Endodermal cell (in vitro differentiated cells): ENCODE data around the gene ZNF619. TPM values are rescaled to one million over a fixed set of nuclear protein-coding genes. Genes with fewer than 3 reads are reported as not detected.
"Not testable (repeated sequence)": the region's sequence is repeated elsewhere in the genome, so short reads cannot be mapped to it uniquely, and the experiment has no call there.

ENCODE experiments used
- DNase-seq: peaks from one replicate; pipeline ENCODE4 v3.0.0-alpha.2; 2017
- H3K27ac ChIP-seq: 2 replicates; pipeline ENCODE4 v1.5.1; 2013; ENCODE audit warnings: mild to moderate bottlenecking, low read depth, low read length, moderate library complexity
- H3K27me3 ChIP-seq: 2 replicates; pipeline ENCODE4 v1.6.1; 2013; ENCODE audit warnings: mild to moderate bottlenecking, low read length, moderate library complexity; ENCODE audit not compliant: insufficient read depth, control insufficient read depth, poor library complexity, severe bottlenecking
- H3K36me3 ChIP-seq: 2 replicates; pipeline ENCODE4 v1.7.0; 2013; ENCODE audit warnings: mild to moderate bottlenecking, low read length, moderate library complexity; ENCODE audit not compliant: control insufficient read depth, insufficient read depth
- H3K4me1 ChIP-seq: one replicate; pipeline ENCODE4 v1.7.0; 2013; ENCODE audit warnings: low read length; ENCODE audit not compliant: control insufficient read depth, insufficient read depth
- H3K4me3 ChIP-seq: 2 replicates; pipeline ENCODE4 v1.5.1; 2013; ENCODE audit warnings: mild to moderate bottlenecking, low read length, moderate library complexity
- H3K9ac ChIP-seq: 2 replicates; pipeline ENCODE4 v1.6.1; 2013; ENCODE audit warnings: mild to moderate bottlenecking, low read length, moderate library complexity; ENCODE audit not compliant: poor library complexity, severe bottlenecking; ENCODE audit errors: extremely low read depth
- H3K9me3 ChIP-seq: 2 replicates; pipeline ENCODE4 v1.6.1; 2013; ENCODE audit warnings: mild to moderate bottlenecking, low read length, moderate library complexity; ENCODE audit not compliant: control insufficient read depth
- H3K27ac Mint-ChIP-seq: 2 replicates; pipeline ENCODE4 v1.8.0; 2020; ENCODE audit warnings: mixed read lengths
- H3K27me3 Mint-ChIP-seq: 2 replicates; pipeline ENCODE4 v1.8.0; 2021; ENCODE audit warnings: mild to moderate bottlenecking, mixed read lengths; ENCODE audit not compliant: insufficient read depth
- H3K36me3 Mint-ChIP-seq: 2 replicates; pipeline ENCODE4 v1.8.0; 2020; ENCODE audit warnings: low read depth, mixed read lengths
- H3K4me1 Mint-ChIP-seq: 2 replicates; pipeline ENCODE4 v1.8.0; 2020; ENCODE audit warnings: mixed read lengths
- H3K4me3 Mint-ChIP-seq: 2 replicates; pipeline ENCODE4 v1.8.0; 2020; ENCODE audit warnings: mild to moderate bottlenecking, moderate library complexity, mixed read lengths
- H3K9me3 Mint-ChIP-seq: 2 replicates; pipeline ENCODE4 v1.8.0; 2020; ENCODE audit warnings: mild to moderate bottlenecking, mixed read lengths
- WGBS, 2 experiments: methylation state at CpG; one replicate each; pipeline versions ENCODE4 v1.1.5 to v1.1.7; 2013; ENCODE audit warnings: missing lambda C conversion rate in 2 of 2, mixed read lengths in 1 of 2; ENCODE audit not compliant: insufficient coverage in 1 of 2, insufficient read length in 1 of 2; 5-methylcytosine and 5-hydroxymethylcytosine counted together
- total RNA-seq, 2 donors: library from RNA; stranded (reverse); fragmentation: NEBNext Ultra II Directional in 1 of 2; extraction: Animal tissue kit (Norgen Biotek cat#: 25700) in 1 of 2; gene quantifications; 2 replicates in 1 of 2; 3 replicates in 1 of 2; pipeline ENCODE4 v1.2.1, GENCODE V29; 2021
- TF ChIP-seq, protein P1 (sequence below): fragments of 200-600 bp; sonication (generic); conservative IDR thresholded peaks from 2 replicates; pipeline ENCODE4 v1.5.0; 2021; ENCODE audit warnings: antibody characterized with exemption, mild to moderate bottlenecking

Gene ZNF619
- total RNA-seq, 2 donors from 2014 or later: 6.9 to 13.7 TPM

DNA sequence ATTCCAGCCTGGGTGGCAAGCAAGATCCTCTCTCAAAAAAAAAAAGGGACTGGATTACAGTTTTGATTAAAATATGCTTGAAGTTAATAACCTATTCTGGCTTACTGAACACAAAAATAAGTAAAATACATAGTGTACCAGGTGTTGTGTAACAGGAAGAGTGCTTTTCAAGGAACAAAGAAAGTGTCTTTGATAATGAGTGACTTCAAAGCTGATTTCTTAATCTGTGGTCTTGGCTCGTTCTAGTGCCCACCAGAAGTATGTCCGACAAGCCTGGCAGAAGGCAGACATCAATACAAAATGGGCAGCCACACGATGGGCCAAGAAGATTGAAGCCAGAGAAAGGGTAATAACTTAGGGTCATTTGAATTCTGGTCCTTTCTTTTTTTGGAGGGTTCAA, 15.8 kb upstream of the ZNF619 start:
- H3K9me3 ChIP-seq: no peaks in the 10 kb centered on the region
- no peak overlapping the region for H3K9ac ChIP-seq
- WGBS, 2 experiments: 96 to 97% methylated on average over 3 of the region's 3 CpGs
- Mint-ChIP-seq H3K27ac (no peak overlapping the region), H3K9me3 (no peaks in the 10 kb centered on the region), H3K4me1 (peaks cover 14% of the 10 kb centered on the region), H3K27me3 (no peaks in the 10 kb centered on the region), H3K36me3 (peaks cover 61% of the 10 kb centered on the region), H3K4me3 (no peak overlapping the region)
- peaks cover 64% of the 10 kb centered on the region for H3K36me3 ChIP-seq
- TF ChIP-seq, protein P1, sequence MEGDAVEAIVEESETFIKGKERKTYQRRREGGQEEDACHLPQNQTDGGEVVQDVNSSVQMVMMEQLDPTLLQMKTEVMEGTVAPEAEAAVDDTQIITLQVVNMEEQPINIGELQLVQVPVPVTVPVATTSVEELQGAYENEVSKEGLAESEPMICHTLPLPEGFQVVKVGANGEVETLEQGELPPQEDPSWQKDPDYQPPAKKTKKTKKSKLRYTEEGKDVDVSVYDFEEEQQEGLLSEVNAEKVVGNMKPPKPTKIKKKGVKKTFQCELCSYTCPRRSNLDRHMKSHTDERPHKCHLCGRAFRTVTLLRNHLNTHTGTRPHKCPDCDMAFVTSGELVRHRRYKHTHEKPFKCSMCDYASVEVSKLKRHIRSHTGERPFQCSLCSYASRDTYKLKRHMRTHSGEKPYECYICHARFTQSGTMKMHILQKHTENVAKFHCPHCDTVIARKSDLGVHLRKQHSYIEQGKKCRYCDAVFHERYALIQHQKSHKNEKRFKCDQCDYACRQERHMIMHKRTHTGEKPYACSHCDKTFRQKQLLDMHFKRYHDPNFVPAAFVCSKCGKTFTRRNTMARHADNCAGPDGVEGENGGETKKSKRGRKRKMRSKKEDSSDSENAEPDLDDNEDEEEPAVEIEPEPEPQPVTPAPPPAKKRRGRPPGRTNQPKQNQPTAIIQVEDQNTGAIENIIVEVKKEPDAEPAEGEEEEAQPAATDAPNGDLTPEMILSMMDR: no peak
- no peak for DNase-seq
- no peak overlapping the region for H3K27ac ChIP-seq
- no peak overlapping the region for H3K4me3 ChIP-seq
- H3K27me3 ChIP-seq: no peaks in the 10 kb centered on the region
- peaks cover 4% of the 10 kb centered on the region for H3K4me1 ChIP-seq

DNA sequence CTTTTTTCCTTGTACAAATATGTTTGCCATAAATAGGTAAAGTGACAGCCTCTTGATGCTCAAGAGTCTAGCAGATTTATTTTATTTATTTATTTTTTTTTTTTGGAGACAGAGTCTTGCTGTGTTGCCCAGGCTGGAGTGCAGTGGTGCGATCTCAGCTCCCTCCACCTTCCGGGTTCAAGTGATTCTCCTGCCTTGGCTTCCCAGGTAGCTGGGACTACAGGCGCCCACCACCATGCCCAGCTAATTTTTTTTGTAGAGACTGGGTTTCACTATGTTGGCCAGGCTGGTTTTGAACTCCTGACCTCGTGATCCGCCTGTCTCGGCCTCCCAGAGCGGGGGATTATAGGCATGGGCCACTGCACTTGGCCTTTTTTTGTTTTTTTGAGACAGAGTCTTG, 14.1 kb upstream of the ZNF619 start:
- H3K27ac Mint-ChIP-seq, H3K4me3 ChIP-seq, H3K9ac ChIP-seq, H3K27me3 ChIP-seq, H3K4me3 Mint-ChIP-seq, DNase-seq, H3K27me3 Mint-ChIP-seq, H3K4me1 ChIP-seq, H3K9me3 ChIP-seq, H3K9me3 Mint-ChIP-seq, H3K27ac ChIP-seq: not testable (repeated sequence)
- WGBS, 2 experiments: 92 to 96% methylated on average over 7 of the region's 7 CpGs
- Mint-ChIP-seq H3K4me1 (peaks cover 13% of the 10 kb centered on the region), H3K36me3 (peaks cover 61% of the 10 kb centered on the region)
- H3K36me3 ChIP-seq: peaks cover 68% of the 10 kb centered on the region

DNA sequence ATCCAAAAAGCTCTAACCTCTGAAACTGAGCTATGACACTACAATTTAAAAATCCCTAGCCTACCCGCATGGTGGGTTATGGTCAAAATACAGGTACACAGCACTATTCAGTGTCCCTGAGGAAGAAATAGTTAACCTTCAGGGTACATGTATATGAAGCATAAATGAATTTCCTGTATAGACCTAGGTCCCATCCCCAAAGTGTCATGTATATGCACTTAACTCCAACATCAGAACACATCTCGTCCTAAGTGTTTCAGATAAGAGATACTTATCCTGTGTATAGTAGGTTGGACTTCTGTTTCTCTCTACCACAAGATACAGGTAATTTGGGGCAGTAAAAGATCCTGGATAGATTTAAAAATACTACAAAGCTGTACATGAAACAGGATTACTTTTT, 13.3 kb upstream of the ZNF619 start:
- peaks cover 5% of the 10 kb centered on the region for H3K4me1 Mint-ChIP-seq
- Histone ChIP-seq H3K9ac (no peak overlapping the region), H3K27ac (no peak overlapping the region), H3K9me3 (no peaks in the 10 kb centered on the region), H3K27me3 (no peaks in the 10 kb centered on the region), H3K4me1 (peaks cover 1% of the 10 kb centered on the region), H3K4me3 (no peak overlapping the region), H3K36me3 (peaks cover 61% of the 10 kb centered on the region)
- DNase-seq: no peak
- H3K9me3 Mint-ChIP-seq: no peaks in the 10 kb centered on the region
- H3K36me3 Mint-ChIP-seq: peaks cover 54% of the 10 kb centered on the region
- H3K27me3 Mint-ChIP-seq: no peaks in the 10 kb centered on the region
- H3K27ac Mint-ChIP-seq: no peak overlapping the region
- no peak overlapping the region for H3K4me3 Mint-ChIP-seq
- WGBS, 2 experiments: 100% methylated on average over 2 of the region's 2 CpGs; no CpG with 5 or more reads in 1 of the 2 experiments
- TF ChIP-seq, protein P1: no peak
